SU-DHL-6 (cell line): Measurements from ENCODE around the gene APC2.

ENCODE experiments used
- H2AFZ ChIP-seq: fragments of 200-600 bp; sonication (generic); 2 replicates; pipeline ENCODE4 v1.6.1; 2014; ENCODE audit warnings: low read depth, mild to moderate bottlenecking, moderate library complexity, mixed read lengths, antibody characterized with exemption, low read length; ENCODE audit not compliant: severe bottlenecking
- H3F3A ChIP-seq: fragments of 200-600 bp; shearing (Covaris generic); 2 replicates; pipeline ENCODE4 v1.6.0; 2016; ENCODE audit warnings: antibody characterized with exemption, mild to moderate bottlenecking; ENCODE audit not compliant: insufficient read depth
- H3K27ac ChIP-seq: fragments of 200-600 bp; sonication (generic); 2 replicates; pipeline ENCODE4 v1.5.1; 2016; ENCODE audit warnings: low read depth, mild to moderate bottlenecking, low read length, moderate library complexity, mixed read lengths
- H3K27me3 ChIP-seq: fragments of 200-600 bp; sonication (generic), shearing (Covaris generic); 2 replicates; pipeline ENCODE4 v1.6.0; 2014; ENCODE audit warnings: mild to moderate bottlenecking, low read length
- H3K36me3 ChIP-seq: fragments of 200-600 bp; sonication (generic); 2 replicates; pipeline ENCODE4 v1.6.1; 2014; ENCODE audit warnings: mild to moderate bottlenecking, low read length, mixed read lengths
- H3K4me2 ChIP-seq: fragments of 300-600, 200-600 bp; shearing (Covaris generic), sonication (generic); 2 replicates; pipeline ENCODE4 v1.6.0; 2014; ENCODE audit warnings: low read length, low read depth, mild to moderate bottlenecking; ENCODE audit not compliant: poor library complexity, severe bottlenecking
- H3K4me3 ChIP-seq: fragments of 200-600 bp; sonication (generic); 2 replicates; pipeline ENCODE4 v1.5.1; 2014; ENCODE audit warnings: antibody characterized with exemption, low read length, mild to moderate bottlenecking, mixed read lengths; ENCODE audit not compliant: insufficient read depth, poor library complexity, severe bottlenecking
- H3K79me2 ChIP-seq: fragments of 200-600 bp; sonication (generic); 2 replicates; pipeline ENCODE4 v1.6.1; 2014; ENCODE audit warnings: mild to moderate bottlenecking, low read length, moderate library complexity; ENCODE audit not compliant: insufficient read depth
- H3K9ac ChIP-seq: fragments of 200-600 bp; sonication (generic); 2 replicates; pipeline ENCODE4 v1.7.0; 2014; ENCODE audit warnings: mild to moderate bottlenecking, low read length
- H3K9me2 ChIP-seq: fragments of 200-600 bp; sonication (generic); replicated peaks from 2 replicates; pipeline ENCODE4 v1.6.1; 2014; ENCODE audit warnings: low read length; ENCODE audit not compliant: insufficient read depth
- H3K9me3 ChIP-seq: fragments of 200-600 bp; sonication (generic); 2 replicates; pipeline ENCODE4 v1.6.1; 2014; ENCODE audit warnings: low read length, mixed read lengths; ENCODE audit not compliant: insufficient read depth
- H4K20me1 ChIP-seq: fragments of 200-600 bp; sonication (generic); 2 replicates; pipeline ENCODE4 v1.6.1; 2014; ENCODE audit warnings: low read depth, mild to moderate bottlenecking, antibody characterized with exemption, low read length, moderate library complexity, mixed read lengths
- EZH2phosphoT487 ChIP-seq: fragments of 200-600 bp; sonication (generic), shearing (Covaris generic); conservative IDR thresholded peaks from 2 replicates; pipeline ENCODE4 v1.6.1; 2018; ENCODE audit warnings: mild to moderate bottlenecking, antibody characterized with exemption, low read length, moderate library complexity, mixed read lengths
- TF ChIP-seq, protein P1 (sequence below): fragments of 200-600 bp; sonication (generic); IDR thresholded peaks from one replicate; pipeline ENCODE4 v1.5.1; 2017; ENCODE audit warnings: antibody characterized with exemption, mild to moderate bottlenecking, low read length, moderate library complexity; ENCODE audit not compliant: insufficient read depth, poor library complexity, severe bottlenecking

APC2 gene

DNA sequence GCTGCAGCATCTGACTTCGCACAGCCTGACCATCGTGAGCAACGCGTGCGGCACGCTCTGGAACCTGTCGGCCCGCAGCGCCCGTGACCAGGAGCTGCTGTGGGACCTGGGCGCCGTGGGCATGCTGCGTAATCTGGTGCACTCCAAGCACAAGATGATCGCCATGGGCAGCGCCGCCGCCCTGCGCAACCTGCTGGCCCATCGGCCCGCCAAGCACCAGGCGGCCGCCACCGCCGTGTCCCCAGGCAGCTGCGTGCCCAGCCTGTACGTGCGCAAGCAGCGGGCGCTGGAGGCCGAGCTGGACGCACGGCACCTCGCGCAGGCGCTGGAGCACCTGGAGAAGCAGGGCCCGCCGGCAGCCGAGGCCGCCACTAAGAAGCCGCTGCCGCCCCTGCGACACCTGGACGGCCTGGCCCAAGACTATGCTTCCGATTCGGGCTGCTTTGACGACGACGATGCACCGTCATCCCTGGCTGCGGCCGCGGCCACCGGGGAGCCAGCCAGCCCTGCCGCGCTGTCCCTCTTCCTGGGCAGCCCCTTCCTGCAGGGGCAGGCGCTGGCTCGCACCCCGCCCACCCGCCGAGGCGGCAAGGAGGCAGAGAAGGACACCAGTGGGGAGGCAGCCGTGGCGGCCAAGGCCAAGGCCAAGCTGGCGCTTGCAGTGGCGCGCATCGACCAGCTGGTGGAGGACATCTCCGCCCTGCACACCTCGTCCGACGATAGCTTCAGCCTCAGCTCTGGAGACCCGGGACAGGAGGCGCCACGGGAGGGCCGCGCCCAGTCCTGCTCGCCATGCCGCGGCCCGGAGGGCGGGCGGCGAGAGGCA lies 15.5 kb downstream of the APC2 start:
- H3K27ac ChIP-seq: no peak overlapping the region
- no peaks in the 10 kb centered on the region for H3F3A ChIP-seq
- no peak overlapping the region for H3K4me3 ChIP-seq
- H3K9me3 ChIP-seq: no peaks in the 10 kb centered on the region
- no peak overlapping the region for H2AFZ ChIP-seq
- H3K27me3 ChIP-seq: no peaks in the 10 kb centered on the region
- H3K9me2 ChIP-seq: no peaks in the 10 kb centered on the region
- TF ChIP-seq EZH2phosphoT487: no peak
- TF ChIP-seq, protein P1, sequence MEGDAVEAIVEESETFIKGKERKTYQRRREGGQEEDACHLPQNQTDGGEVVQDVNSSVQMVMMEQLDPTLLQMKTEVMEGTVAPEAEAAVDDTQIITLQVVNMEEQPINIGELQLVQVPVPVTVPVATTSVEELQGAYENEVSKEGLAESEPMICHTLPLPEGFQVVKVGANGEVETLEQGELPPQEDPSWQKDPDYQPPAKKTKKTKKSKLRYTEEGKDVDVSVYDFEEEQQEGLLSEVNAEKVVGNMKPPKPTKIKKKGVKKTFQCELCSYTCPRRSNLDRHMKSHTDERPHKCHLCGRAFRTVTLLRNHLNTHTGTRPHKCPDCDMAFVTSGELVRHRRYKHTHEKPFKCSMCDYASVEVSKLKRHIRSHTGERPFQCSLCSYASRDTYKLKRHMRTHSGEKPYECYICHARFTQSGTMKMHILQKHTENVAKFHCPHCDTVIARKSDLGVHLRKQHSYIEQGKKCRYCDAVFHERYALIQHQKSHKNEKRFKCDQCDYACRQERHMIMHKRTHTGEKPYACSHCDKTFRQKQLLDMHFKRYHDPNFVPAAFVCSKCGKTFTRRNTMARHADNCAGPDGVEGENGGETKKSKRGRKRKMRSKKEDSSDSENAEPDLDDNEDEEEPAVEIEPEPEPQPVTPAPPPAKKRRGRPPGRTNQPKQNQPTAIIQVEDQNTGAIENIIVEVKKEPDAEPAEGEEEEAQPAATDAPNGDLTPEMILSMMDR: no peak
- H3K4me2 ChIP-seq: no peak overlapping the region
- H3K9ac ChIP-seq: no peak overlapping the region
- no peaks in the 10 kb centered on the region for H3K36me3 ChIP-seq
- H4K20me1 ChIP-seq: no peaks in the 10 kb centered on the region
- no peaks in the 10 kb centered on the region for H3K79me2 ChIP-seq

- H3K79me2 ChIP-seq: no peaks in the 10 kb centered on the region
- no peaks in the 10 kb centered on the region for H3K36me3 ChIP-seq
- no peaks in the 10 kb centered on the region for H3K9me2 ChIP-seq
- no peaks in the 10 kb centered on the region for H3K9me3 ChIP-seq
- no peak overlapping the region for H3K9ac ChIP-seq
- no peak overlapping the region for H2AFZ ChIP-seq
- H3F3A ChIP-seq: no peaks in the 10 kb centered on the region
- no peak overlapping the region for H3K27ac ChIP-seq
- no peak for TF ChIP-seq EZH2phosphoT487
- TF ChIP-seq, protein P1: no peak
- no peak overlapping the region for H3K4me3 ChIP-seq
- no peaks in the 10 kb centered on the region for H3K27me3 ChIP-seq
- H4K20me1 ChIP-seq: no peaks in the 10 kb centered on the region; the same call in 1 of the 2 replicates
- H3K4me2 ChIP-seq: no peak overlapping the region
Measured at GRCh38 chr19:1466018-1466460, 16.1 kb downstream of the APC2 start.

DNA sequence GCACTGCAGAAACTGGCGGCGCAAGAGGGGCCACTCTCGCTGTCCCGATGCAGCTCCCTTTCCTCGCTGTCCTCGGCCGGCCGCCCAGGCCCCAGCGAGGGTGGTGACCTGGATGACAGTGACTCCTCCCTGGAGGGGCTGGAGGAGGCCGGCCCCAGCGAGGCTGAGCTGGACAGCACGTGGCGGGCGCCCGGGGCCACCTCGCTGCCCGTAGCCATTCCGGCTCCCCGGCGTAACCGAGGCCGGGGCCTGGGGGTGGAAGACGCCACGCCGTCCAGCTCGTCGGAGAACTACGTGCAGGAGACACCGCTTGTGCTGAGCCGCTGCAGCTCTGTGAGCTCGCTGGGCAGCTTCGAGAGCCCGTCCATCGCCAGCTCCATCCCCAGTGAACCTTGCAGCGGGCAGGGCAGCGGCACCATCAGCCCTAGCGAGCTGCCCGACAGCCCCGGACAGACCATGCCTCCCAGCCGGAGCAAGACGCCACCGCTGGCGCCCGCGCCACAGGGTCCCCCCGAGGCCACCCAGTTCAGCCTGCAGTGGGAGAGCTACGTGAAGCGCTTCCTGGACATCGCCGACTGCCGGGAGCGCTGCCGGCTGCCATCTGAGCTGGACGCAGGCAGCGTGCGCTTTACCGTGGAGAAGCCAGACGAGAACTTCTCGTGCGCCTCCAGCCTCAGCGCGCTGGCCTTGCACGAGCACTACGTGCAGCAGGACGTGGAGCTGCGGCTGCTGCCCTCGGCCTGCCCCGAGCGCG lies 16.7 kb downstream of the APC2 start:
- Histone ChIP-seq H3K27me3 (no peaks in the 10 kb centered on the region), H3K9me3 (no peaks in the 10 kb centered on the region), H3K4me2 (no peak overlapping the region), H2AFZ (no peak overlapping the region), H3K36me3 (no peaks in the 10 kb centered on the region), H3K9ac (no peak overlapping the region), H3K4me3 (no peak overlapping the region), H3K27ac (no peak overlapping the region), H3K9me2 (no peaks in the 10 kb centered on the region), H3K79me2 (no peaks in the 10 kb centered on the region), H3F3A (no peaks in the 10 kb centered on the region), H4K20me1 (no peaks in the 10 kb centered on the region; the same call in 1 of the 2 replicates)
- TF ChIP-seq, protein P1: no peak
- no peak for TF ChIP-seq EZH2phosphoT487
